HEK293T (cell line): ENCODE measurements around the gene PCBP3.

Experiments
- ARNT ChIP-seq: fragments of 450-650 bp; IDR thresholded peaks from 2 replicates; pipeline ENCODE4 v1.6.1; 2017; ENCODE audit warnings: mild to moderate bottlenecking
- BHLHE40 ChIP-seq: fragments of 450-650 bp; IDR thresholded peaks from 2 replicates; pipeline ENCODE4 v1.6.1; 2016; ENCODE audit warnings: mild to moderate bottlenecking, moderate library complexity, borderline replicate concordance
- CTBP1 ChIP-seq: fragments of 450-650 bp; IDR thresholded peaks from 2 replicates; pipeline ENCODE4 v1.6.1; 2016; ENCODE audit warnings: borderline replicate concordance
- ELF4 ChIP-seq: fragments of 450-650 bp; IDR thresholded peaks from 2 replicates; pipeline ENCODE4 v1.6.1; 2017; ENCODE audit warnings: antibody characterized with exemption
- FOXA1 ChIP-seq: fragments of 450-650 bp; IDR thresholded peaks from 2 replicates; pipeline ENCODE4 v1.6.1; 2016; ENCODE audit warnings: mild to moderate bottlenecking
- FOXK2 ChIP-seq: fragments of 450-650 bp; IDR thresholded peaks from 2 replicates; pipeline ENCODE4 v1.6.1; 2016; ENCODE audit warnings: mild to moderate bottlenecking
- FOXM1 ChIP-seq: fragments of 450-650 bp; IDR thresholded peaks from 2 replicates; pipeline ENCODE4 v1.6.1; 2017; ENCODE audit warnings: mild to moderate bottlenecking, borderline replicate concordance
- LEF1 ChIP-seq: fragments of 450-650 bp; IDR thresholded peaks from 2 replicates; pipeline ENCODE4 v1.6.1; 2017; ENCODE audit warnings: mild to moderate bottlenecking, borderline replicate concordance
- NFRKB ChIP-seq: fragments of 450-650 bp; IDR thresholded peaks from 2 replicates; pipeline ENCODE4 v1.6.1; 2016; ENCODE audit warnings: mild to moderate bottlenecking, moderate library complexity
- SP1 ChIP-seq: fragments of 450-650 bp; IDR thresholded peaks from 2 replicates; pipeline ENCODE4 v1.6.1; 2017
- SUZ12 ChIP-seq: fragments of 450-650 bp; IDR thresholded peaks from 2 replicates; pipeline ENCODE4 v1.6.1; 2016; ENCODE audit warnings: mild to moderate bottlenecking
- TARDBP ChIP-seq: fragments of 450-650 bp; IDR thresholded peaks from 2 replicates; pipeline ENCODE4 v1.6.1; 2016
- TF ChIP-seq, protein P1 (sequence below): fragments of 450-650 bp; IDR thresholded peaks from 2 replicates; pipeline ENCODE4 v1.6.1; 2016

DNA sequence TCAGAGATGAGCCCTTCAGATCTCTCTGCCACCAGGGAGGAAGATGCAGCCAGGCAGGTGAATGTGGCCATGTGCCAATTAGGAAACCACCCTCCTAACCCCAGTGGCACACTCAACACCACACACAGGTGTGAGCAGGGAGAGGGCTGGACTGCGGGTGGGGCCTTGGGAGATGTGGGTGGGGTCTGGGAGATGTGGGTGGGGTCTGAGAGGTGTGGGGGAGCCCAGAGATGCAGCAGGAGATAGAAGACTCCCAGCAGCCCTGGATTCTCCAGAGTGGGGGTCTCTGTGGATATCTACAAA is 294.9 kb downstream of the PCBP3 start:
- TF ChIP-seq ELF4 (no peak), SUZ12 (no peak), NFRKB (no peak), FOXA1 (no peak), TARDBP (no peak), FOXM1 (no peak), FOXK2 (no peak), BHLHE40 (no peak), SP1 (no peak), CTBP1 (no peak), ARNT (no peak), LEF1 (no peak)
- TF ChIP-seq, protein P1, sequence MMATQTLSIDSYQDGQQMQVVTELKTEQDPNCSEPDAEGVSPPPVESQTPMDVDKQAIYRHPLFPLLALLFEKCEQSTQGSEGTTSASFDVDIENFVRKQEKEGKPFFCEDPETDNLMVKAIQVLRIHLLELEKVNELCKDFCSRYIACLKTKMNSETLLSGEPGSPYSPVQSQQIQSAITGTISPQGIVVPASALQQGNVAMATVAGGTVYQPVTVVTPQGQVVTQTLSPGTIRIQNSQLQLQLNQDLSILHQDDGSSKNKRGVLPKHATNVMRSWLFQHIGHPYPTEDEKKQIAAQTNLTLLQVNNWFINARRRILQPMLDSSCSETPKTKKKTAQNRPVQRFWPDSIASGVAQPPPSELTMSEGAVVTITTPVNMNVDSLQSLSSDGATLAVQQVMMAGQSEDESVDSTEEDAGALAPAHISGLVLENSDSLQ: no peak
